ENCODE measurements around the gene IRX3.

DNA sequence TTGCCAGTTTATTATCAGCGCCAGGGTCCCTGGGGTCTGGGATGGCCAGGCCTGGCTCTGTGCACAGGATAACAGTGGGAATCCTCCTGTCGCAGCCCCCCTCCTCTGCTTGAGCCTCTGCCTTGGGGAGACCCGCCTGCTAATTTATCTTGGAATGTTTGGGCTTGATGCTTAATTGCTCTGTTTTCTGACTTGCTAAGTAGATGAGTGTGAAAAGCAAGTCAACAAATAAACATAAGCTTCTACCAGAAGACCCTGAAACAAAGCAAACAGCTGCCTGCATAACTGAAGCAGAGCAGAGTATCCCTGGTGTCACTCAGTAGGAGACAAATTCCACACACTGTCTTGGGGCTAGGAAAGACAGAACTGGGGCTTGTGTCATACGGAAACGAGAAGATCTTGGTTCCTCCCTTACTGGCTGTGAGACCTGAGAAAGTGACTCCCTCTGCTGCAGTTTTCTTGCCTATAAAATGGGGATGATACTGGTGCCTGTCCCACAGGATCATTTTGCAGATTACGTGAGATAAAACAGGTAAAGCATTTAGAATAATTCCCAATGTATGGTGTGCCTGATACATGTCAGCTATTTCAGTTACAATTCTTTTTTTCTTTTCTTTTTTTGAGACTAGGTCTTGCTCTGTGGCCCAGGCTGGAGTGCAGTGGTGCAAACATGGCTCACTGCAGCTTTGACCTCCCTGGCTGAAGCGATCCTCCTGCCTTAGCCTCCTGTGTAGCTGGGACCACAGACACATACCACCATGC, 44.8 kb upstream of the IRX3 start:
- no peak for TF ChIP-seq ZFP30 (CRISPR knock-in tag; IDR thresholded peaks at IDR 0.05)
- no peak for TF ChIP-seq TCF4 (CRISPR knock-in tag; IDR thresholded peaks at IDR 0.05; ENCODE audit: borderline replicate concordance)
- TF ChIP-seq TOX (CRISPR knock-in tag; IDR thresholded peaks at IDR 0.05; ENCODE audit: borderline replicate concordance): no peak
- TF ChIP-seq CSRNP3 (CRISPR knock-in tag; IDR thresholded peaks at IDR 0.05): no peak
- no peak for TF ChIP-seq TSHZ2 (CRISPR knock-in tag; IDR thresholded peaks at IDR 0.05)
- TF ChIP-seq PATZ1 (CRISPR knock-in tag; IDR thresholded peaks at IDR 0.05; ENCODE audit: borderline replicate concordance): no peak
- TF ChIP-seq ARNTL (CRISPR knock-in tag; IDR thresholded peaks at IDR 0.05; ENCODE audit: borderline replicate concordance, low read depth): no peak
- TF ChIP-seq PPARA (CRISPR knock-in tag; IDR thresholded peaks at IDR 0.05; ENCODE audit: borderline replicate concordance): no peak

All from SK-N-SH treated with all-trans-retinoic acid at 6 μM for 48 hours (cell line).